ENCODE data around the gene CDH22.

CDH22 gene

DNA sequence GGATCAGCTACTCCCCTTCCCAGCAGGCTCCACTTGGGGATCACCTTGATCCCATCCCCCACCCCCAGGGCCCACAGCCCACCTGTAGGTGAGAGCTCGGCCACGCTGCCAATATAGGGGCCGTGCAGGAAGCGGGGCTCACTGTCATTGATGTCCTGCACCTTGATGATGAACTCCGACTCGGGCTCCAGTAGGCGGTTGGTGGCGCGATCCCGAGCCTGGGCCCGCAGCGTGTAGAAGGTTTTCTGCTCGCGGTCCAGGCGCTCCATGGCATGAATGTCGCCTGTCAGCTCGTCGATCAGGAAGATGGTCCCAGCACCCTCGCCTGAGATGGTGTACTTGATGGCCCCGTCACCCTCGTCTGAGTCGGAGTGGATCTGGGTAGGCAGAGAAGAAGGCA, 67.4 kb downstream of the CDH22 start:
- DNase-seq (ENCODE audit: low read depth): no peak

GRCh38 chr20:46240065-46240464, 68.2 kb downstream of the CDH22 start:
- DNase-seq (ENCODE audit: low read depth): no peak

DNA sequence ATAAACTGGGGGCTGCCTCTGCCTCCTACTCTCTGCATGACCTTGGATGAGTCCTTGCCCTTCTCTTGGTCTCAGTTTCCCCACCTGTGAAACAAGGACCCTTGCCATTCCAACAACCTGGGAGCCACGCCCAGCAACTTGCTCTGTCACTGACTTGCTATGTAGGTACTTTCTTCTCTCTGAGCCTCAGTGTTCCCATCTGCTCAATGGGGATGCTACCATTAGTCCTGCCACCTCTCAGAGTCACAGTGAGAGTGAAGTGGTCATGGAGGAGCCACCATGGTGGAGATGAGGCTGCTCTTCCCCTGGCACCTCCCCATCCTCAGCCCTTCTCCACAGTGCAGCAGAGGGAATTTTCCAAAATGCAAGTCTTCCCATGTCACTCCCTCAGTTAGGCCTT, 70.6 kb downstream of the CDH22 start:
- no peak for DNase-seq (ENCODE audit: low read depth)

- no peak for DNase-seq (ENCODE audit: low read depth)
Measured at GRCh38 chr20:46237227-46237626, 71.1 kb downstream of the CDH22 start.

- DNase-seq (ENCODE audit: low read depth): no peak
Measured at GRCh38 chr20:46235077-46235476, 73.2 kb downstream of the CDH22 start.

GRCh38 chr20:46233701-46234100, 74.6 kb downstream of the CDH22 start:
- DNase-seq (ENCODE audit: low read depth): no peak

DNA sequence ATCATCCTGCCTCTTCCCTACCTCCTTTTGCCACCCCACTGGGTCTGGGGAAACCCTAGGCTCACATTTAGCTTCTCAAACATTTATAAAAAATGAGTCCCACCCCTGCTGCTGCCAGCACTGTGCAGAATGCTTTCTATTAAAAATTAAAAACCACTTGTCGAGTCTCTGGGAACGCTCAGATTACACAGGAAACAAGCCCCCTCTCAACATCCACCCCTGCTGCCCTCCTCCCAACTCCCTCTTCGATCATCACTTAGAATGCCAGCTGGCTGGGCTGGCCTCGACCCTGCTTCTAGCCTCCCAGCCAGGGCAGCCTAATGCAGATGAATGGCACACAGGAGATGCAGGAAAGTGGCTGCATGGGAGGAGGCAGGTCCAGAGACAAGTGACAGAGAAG, 75.8 kb downstream of the CDH22 start:
- no peak for DNase-seq (ENCODE audit: low read depth)

DNA sequence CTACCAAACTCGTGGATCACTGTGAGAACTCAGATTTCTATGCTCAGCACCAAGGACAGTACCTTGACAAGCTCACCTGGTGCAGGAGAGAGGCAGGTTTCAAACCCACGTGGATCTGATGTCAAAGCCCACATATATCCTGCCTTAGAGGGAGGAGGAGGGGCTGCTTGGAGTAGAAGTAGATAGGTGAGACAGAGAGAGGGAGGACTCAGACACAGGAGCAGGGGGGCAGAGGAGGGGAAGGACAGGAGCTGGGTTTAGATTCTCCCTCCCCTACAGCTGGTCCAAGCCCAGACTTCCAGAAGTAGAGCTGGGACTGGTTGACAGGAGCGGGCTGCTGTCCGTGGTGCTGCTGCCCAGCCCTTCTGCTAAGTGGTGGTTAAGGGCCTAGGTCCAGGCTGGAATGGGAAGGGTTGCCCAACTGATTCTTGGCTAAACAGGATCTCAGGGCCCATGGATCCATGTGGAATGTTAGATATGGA, 77.5 kb downstream of the CDH22 start:
- DNase-seq (ENCODE audit: low read depth): no peak

GRCh38 chr20:46230106-46230491, 78.2 kb downstream of the CDH22 start:
- no peak for DNase-seq (ENCODE audit: low read depth)

GRCh38 chr20:46229478-46230105, 78.7 kb downstream of the CDH22 start:
- DNase-seq (ENCODE audit: low read depth): no peak

- DNase-seq (ENCODE audit: low read depth): no peak
Measured at GRCh38 chr20:46228670-46229069, 79.6 kb downstream of the CDH22 start.

GRCh38 chr20:46227272-46227767, 81.0 kb downstream of the CDH22 start:
- no peak for DNase-seq (ENCODE audit: low read depth)

DNA sequence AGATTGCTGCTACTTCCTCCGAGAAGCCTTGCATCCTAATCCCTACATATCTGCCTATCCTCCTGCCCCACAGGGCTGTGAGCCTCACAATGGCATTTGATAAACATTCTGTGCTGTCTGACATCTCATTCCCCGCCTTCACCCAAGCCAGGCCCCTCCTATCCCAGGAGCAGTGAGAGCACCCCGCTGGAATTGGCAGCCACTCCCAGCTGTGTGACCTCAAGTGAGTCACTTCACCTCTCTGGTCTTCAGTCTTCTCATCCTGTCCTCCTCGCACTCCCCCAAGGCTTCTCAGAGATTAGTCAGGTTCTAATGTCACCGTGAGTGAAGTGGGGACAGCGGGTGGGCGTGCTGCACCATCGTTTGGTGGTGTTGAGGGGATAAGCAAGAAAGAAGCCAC, 81.7 kb downstream of the CDH22 start:
- DNase-seq (ENCODE audit: low read depth): no peak

GRCh38 chr20:46222521-46223007, 85.7 kb downstream of the CDH22 start:
- DNase-seq (ENCODE audit: low read depth): no peak

GRCh38 chr20:46221256-46221833, 87.0 kb downstream of the CDH22 start:
- DNase-seq (ENCODE audit: low read depth): no peak

DNA sequence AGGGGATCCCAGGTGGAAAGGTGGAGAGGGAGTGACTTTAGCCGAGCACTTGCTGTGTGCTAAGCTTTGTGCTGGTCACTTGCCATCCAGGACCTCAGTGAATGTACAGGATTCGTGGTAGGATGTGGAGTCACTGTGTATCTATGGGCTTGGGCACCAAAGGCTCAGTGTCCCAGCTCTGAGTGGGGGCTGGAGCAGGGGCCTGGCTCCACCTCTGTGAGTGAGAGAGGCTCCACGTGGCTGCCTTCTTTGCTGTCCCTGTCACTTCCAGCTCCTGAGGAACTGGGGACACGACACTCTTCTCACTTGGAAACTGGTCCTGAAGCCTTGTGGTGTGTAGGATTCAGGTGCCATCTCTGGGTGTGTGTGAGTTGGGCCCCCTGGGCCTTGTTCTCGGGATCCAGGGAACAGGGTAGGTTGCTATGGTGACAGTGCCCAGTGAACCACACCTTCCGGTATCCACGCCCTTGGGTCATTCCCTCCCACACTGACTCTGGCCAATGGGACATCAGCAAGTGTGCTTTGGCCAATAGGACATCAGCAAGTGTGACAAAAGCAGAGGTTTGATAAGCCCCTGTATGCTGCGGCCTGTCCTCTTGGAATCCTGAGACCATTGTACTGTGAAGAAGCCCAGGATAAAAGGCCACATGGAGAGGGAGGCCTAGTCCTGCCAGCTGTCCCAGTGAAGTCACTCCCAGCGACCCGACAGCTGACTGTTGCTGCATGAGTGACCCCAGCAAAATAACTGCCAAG, 87.7 kb downstream of the CDH22 start:
- no peak for DNase-seq (ENCODE audit: low read depth)

DNA sequence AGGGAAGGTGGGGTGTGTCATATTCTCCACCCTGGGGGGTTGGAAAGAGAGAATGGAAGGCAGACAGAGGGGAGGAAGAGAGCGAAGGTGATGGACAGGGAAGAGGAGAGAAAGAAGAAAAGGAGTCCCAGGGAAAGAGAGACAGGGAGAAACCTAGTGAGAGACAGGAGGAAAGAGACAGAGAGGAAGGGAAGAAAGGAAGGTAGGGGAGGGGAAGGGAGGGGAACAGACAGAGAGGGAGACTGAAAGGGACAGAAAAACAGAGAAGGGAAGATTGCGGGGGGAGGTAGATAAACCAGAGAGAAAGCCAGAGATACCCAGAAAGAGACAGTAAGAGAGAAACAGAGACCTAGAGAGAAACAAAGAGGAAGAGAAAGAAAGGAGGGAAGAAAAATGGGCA, 88.4 kb downstream of the CDH22 start:
- DNase-seq (ENCODE audit: low read depth): no peak

DNA sequence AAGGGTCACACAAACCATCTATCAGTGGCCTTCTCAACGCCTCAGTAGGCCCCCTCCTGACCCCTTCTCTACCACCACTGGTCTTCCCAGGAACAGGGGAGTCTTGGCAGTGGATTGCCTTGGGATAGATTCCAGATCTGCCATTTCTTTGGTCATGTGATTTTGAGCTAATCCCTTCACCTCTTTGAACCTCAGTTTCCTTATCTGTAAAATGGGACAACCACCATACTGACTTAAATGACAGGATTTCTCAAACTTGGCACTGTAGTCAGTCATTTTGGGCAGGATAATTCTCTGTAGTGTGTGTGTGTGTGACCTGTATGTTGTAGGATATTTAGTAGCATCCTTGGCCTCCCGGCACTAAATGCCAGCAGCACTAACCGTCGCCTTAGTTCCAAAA, 89.1 kb downstream of the CDH22 start:
- no peak for DNase-seq (ENCODE audit: low read depth)

DNA sequence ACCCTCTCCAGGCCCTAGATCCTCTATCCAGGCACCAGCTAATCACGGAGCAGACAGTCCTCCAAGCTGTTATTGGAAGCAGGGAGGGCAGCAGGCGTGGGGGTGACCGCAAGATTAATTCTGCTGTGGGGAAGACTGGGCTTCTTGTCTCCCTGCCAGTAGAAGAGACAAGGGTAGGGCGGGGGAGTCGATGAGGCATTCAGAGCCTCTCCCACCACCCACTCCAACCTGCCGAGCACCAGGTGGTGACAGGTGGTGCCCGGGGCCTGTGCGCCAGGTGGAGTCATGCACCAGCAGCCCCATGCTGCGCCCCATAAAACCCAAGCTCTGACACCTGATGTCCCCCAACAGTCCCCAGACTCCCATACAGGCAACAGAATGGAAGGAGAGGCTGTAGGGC, 89.6 kb downstream of the CDH22 start:
- no peak for DNase-seq (ENCODE audit: low read depth)

DNA sequence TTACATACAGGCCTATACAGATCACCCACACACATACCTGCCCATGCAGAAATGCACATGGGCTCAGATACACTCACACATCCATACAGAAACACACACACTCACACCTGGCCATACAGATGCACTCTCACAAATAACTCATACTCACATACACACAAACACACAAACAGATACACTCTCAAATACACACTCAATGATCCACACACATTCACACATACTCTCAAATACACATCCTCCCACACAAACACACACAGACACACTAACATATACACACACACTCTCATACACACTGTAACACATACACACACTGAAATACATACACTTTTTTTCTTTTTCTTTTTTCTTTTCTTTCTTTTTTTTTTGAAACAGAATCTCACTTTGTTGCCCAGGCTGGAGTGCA, 90.7 kb downstream of the CDH22 start:
- DNase-seq (ENCODE audit: low read depth): no peak

DNA sequence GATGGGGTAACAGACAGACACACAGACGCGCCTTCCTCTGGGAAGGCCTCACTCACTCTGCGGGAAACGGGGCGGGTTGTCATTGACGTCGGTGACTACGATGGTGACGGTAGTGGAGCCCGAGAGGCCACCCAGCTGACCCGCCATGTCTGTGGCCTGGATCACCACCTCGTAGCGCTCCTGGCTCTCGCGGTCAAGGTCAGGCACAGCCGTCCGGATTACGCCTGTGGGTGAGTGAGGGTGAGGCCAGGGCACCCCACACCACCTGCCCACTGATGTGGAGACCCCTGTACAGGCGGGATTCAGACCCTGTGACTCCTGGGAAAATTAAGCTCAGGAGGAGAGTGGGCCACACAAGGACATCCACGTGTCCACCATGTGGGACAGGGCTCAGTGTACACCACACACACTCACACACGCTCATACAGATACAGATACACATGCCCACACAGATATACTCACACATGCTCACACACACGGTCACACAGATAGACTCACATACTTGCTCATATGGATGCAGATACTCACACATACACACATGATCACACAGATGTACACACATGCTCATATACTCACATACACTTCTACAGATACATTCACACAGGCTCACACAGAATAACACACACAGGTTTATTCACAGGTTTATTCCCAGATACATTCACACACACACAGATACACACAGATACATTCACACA, 91.4 kb downstream of the CDH22 start:
- DNase-seq (ENCODE audit: low read depth): no peak

DNA sequence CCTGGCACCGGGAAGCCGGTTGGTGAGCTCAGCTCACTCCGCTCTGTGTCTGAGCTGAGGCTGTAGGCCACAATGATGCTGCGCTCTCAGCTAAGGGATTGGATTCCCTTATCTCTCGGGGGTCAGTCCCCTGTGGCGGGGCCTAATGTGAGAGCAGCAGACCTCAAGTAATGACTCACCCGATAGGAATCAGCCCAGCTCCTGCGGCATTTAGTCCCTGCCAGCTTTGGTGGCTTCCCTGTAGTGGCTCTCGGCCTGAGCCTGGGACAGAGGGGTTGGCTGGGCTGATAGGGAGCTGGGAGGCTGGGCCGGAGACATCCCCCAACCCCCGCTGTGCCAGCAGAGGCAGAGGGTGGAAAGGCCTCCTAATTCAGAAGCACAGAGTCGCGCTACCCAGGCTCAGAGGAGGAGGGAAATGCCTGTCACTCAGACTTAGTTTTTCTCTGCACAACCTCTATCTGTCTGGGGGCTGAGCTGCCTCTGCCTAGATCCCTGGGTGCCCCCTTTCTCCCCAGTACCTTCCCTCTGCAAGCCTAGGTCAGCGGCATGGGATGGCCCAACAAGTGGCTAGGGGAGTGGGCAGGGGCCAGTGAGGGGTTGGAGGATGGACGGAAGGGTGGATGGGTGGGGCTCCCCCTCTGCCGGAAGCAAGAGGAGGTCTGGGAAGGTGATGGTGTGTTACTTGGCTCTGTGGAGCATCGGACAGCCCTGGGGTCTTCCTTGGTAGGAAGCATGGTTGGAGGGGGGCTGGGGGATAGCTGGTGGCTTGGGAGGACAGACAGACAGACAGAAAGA, 92.2 kb downstream of the CDH22 start:
- no peak for DNase-seq (ENCODE audit: low read depth)

All from GM04503 (cell line).